Measurements from ENCODE around the gene VCL.

- peak in 6 of 7 experiments; percentile 12 to 54 (median 48) for TF ChIP-seq CTCF (IDR thresholded peaks at IDR 0.05)
- peak; percentile 19 to 76 (median 71) for TF ChIP-seq POLR2A (IDR thresholded peaks at IDR 0.05)
Measured at GRCh38 chr10:73998929-73999691, 1.2 kb downstream of the VCL start.
